Keratinocyte (primary cell): ENCODE results near the gene DYTN. TPM values are rescaled to one million over a fixed set of nuclear protein-coding genes. Genes with fewer than 3 reads are reported as not detected.

Source experiments
- DNase-seq: peaks from one replicate; pipeline ENCODE4 v3.0.0-alpha.2; 2011; ENCODE audit warnings: low read depth, missing footprints, low spot score
- FAIRE-seq: peaks from 2 replicates; lab custom pipeline; 2011; peaks lifted over from hg19 to GRCh38; lab: Jason Lieb, UNC
- H2AFZ ChIP-seq: 2 replicates; pipeline ENCODE4 v1.6.0; 2012; ENCODE audit warnings: low read length, control low read depth, inconsistent platforms; ENCODE audit not compliant: control insufficient read depth
- H3K27ac ChIP-seq: 2 replicates; pipeline ENCODE4 v1.5.1; 2011; ENCODE audit warnings: low read length; ENCODE audit not compliant: control insufficient read depth, insufficient read depth
- H3K27me3 ChIP-seq: 3 replicates; pipeline ENCODE4 v1.6.0; 2011; ENCODE audit warnings: low read length; ENCODE audit not compliant: control insufficient read depth, insufficient read depth; ENCODE audit errors: extremely low read depth
- H3K36me3 ChIP-seq, 2 experiments: 2 replicates in 1 of 2; 3 replicates in 1 of 2; pipeline ENCODE4 v1.5.1; 2011; ENCODE audit warnings: low read length in 2 of 2, mild to moderate bottlenecking in 1 of 2; ENCODE audit not compliant: control insufficient read depth in 2 of 2, insufficient read depth in 2 of 2; ENCODE audit errors: extremely low read depth in 1 of 2
- H3K4me1 ChIP-seq: 3 replicates; pipeline ENCODE4 v1.5.1; 2011; ENCODE audit warnings: low read length; ENCODE audit not compliant: control insufficient read depth, insufficient read depth; ENCODE audit errors: extremely low read depth
- H3K4me2 ChIP-seq: 3 replicates; pipeline ENCODE4 v1.6.0; 2011; ENCODE audit warnings: low read depth, low read length; ENCODE audit not compliant: control insufficient read depth, insufficient read depth; ENCODE audit errors: extremely low read depth
- H3K4me3 ChIP-seq, 3 experiments: fragments of 200-600 bp in 1 of 3; sonication (generic) in 1 of 3; 2 replicates in 2 of 3; 3 replicates in 1 of 3; pipeline ENCODE4 v1.5.1; 2011 to 2016; ENCODE audit warnings: low read length in 3 of 3, mild to moderate bottlenecking in 3 of 3, control low read depth in 2 of 3, inconsistent platforms in 1 of 3, low read depth in 1 of 3, mixed read lengths in 1 of 3, mixed run types in 1 of 3, moderate library complexity in 1 of 3; ENCODE audit not compliant: control insufficient read depth in 2 of 3, insufficient read depth in 2 of 3; ENCODE audit errors: extremely low read depth in 1 of 3
- H3K79me2 ChIP-seq: 2 replicates; pipeline ENCODE4 v1.6.0; 2012; ENCODE audit warnings: low read length; ENCODE audit not compliant: control insufficient read depth, insufficient read depth
- H3K9ac ChIP-seq: 3 replicates; pipeline ENCODE4 v1.6.0; 2011; ENCODE audit warnings: low read length; ENCODE audit not compliant: control insufficient read depth, insufficient read depth; ENCODE audit errors: extremely low read depth
- H3K9me1 ChIP-seq: 3 replicates; pipeline ENCODE4 v1.6.0; 2011; ENCODE audit warnings: low read length; ENCODE audit not compliant: control insufficient read depth, insufficient read depth; ENCODE audit errors: extremely low read depth
- H3K9me3 ChIP-seq: 2 replicates; pipeline ENCODE4 v1.5.1; 2012; ENCODE audit warnings: low read depth, low read length; ENCODE audit not compliant: control insufficient read depth
- H4K20me1 ChIP-seq: 3 replicates; pipeline ENCODE4 v1.6.0; 2011; ENCODE audit warnings: low read length; ENCODE audit not compliant: control insufficient read depth, insufficient read depth; ENCODE audit errors: extremely low read depth
- EZH2 ChIP-seq: IDR thresholded peaks from one replicate; pipeline ENCODE4 v1.6.1; 2012; ENCODE audit warnings: inconsistent platforms, mild to moderate bottlenecking, low read length, moderate library complexity
- dilution Hi-C: fragments of 300-500 bp; cut with MboI; formaldehyde crosslinking; loops from one replicate; pipeline ENCODE4 v1.7.0; 2020; ENCODE audit warnings: low sequenced_read_pairs; ENCODE audit not compliant: extremely low pct_ligation_motif_present
- polyA plus RNA-seq, 5 experiments: library from polyadenylated mRNA; depleted of rRNA in 3 of 5; stranded (reverse) in 3 of 5; stranded (forward) in 1 of 5; unstranded in 1 of 5; fragments of >200 nt; gene quantifications; 1 replicate in 1 of 5; 2 replicates in 3 of 5; 3 replicates in 1 of 5; pipeline versions ENCODE4 v1.2.1 to v1.2.3, GENCODE V29; 2011 to 2012; ENCODE audit warnings: missing spikeins in 2 of 5, low read depth in 1 of 5, low replicate concordance in 1 of 5
- TF ChIP-seq, protein P1 (sequence below), 3 experiments: IDR thresholded peaks in 1 of 3; conservative IDR thresholded peaks in 1 of 3; optimal IDR thresholded peaks in 1 of 3; 2 replicates in 2 of 3; 3 replicates in 1 of 3; pipeline versions ENCODE3 to v1.5.1; 2011; ENCODE audit warnings: low read length in 3 of 3, mild to moderate bottlenecking in 3 of 3, moderate library complexity in 2 of 3, control low read depth in 1 of 3, inconsistent platforms in 1 of 3; ENCODE audit not compliant: insufficient read depth in 2 of 3; ENCODE audit errors: extremely low read depth in 1 of 3

The DYTN gene
- polyA plus RNA-seq, 1 donor (not counting 4 experiments of a cell fraction or from before 2014, with no cell fraction given): not detected

DNA sequence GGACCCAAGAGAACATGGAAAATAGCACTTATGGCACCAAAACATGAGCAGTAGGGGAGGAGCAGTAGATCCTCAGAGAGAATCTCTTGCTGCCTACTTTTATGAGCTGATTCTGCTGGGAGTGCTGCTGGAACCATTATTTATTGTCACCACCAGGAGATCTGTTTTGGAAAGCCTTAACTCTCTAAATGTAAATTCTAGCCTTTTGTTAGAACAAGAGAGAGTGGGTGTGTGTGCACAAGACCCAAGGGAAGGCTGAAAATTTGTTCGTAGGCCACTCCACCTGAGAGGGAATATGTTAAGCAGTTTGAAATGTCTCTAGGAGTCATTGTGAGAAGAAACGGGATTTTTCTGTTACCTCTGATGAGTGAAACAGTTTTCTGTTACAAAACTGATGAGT, 92.1 kb downstream of the DYTN start:
- no peaks in the 10 kb centered on the region for H3K9me1 ChIP-seq
- H3K9me3 ChIP-seq: no peaks in the 10 kb centered on the region
- TF ChIP-seq EZH2: no peak
- TF ChIP-seq, protein P1, sequence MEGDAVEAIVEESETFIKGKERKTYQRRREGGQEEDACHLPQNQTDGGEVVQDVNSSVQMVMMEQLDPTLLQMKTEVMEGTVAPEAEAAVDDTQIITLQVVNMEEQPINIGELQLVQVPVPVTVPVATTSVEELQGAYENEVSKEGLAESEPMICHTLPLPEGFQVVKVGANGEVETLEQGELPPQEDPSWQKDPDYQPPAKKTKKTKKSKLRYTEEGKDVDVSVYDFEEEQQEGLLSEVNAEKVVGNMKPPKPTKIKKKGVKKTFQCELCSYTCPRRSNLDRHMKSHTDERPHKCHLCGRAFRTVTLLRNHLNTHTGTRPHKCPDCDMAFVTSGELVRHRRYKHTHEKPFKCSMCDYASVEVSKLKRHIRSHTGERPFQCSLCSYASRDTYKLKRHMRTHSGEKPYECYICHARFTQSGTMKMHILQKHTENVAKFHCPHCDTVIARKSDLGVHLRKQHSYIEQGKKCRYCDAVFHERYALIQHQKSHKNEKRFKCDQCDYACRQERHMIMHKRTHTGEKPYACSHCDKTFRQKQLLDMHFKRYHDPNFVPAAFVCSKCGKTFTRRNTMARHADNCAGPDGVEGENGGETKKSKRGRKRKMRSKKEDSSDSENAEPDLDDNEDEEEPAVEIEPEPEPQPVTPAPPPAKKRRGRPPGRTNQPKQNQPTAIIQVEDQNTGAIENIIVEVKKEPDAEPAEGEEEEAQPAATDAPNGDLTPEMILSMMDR (optimal IDR thresholded peaks at IDR 0.05 in 1 of 3, IDR thresholded peaks at IDR 0.05 in 1 of 3, conservative IDR thresholded peaks at IDR 0.05 in 1 of 3; ENCODE audit: extremely low read depth in 1 of 3, insufficient read depth in 2 of 3, low read length in 3 of 3): no peak
- H2AFZ ChIP-seq: no peak overlapping the region
- peaks cover 4% of the 10 kb centered on the region for H3K27me3 ChIP-seq
- FAIRE-seq (no peak), DNase-seq (no peak)
- H3K79me2 ChIP-seq: no peaks in the 10 kb centered on the region
- no peaks in the 10 kb centered on the region for H4K20me1 ChIP-seq
- dilution Hi-C loops: no loop called here
- H3K36me3 ChIP-seq: no peaks in the 10 kb centered on the region
- H3K4me3 ChIP-seq: no peak overlapping the region
- H3K4me2 ChIP-seq: no peak overlapping the region
- no peaks in the 10 kb centered on the region for H3K4me1 ChIP-seq
- H3K27ac ChIP-seq: no peak overlapping the region
- no peak overlapping the region for H3K9ac ChIP-seq

DNA sequence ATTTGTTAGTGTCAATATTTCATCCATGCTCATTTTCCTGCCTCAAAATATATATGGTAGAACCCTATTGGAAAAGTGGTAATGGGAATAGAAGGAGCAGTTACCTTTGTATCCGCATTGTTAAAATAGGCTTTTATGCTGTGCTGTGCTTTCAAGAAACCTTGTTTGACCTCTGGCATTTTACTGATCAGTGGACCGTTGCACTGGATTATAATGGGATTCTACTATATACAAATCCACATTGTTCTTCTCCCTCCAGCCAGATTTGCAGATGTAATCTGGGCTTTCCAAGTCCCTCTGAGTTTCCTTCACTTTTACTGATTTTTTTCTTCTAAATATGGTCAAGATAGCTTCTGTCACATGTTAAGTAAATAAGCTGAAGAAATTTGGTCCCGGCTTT, 99.2 kb downstream of the DYTN start:
- Histone ChIP-seq H3K9ac (no peak overlapping the region), H2AFZ (no peak overlapping the region), H3K4me1 (peaks cover 3% of the 10 kb centered on the region), H3K9me3 (no peaks in the 10 kb centered on the region), H3K36me3 (no peaks in the 10 kb centered on the region), H3K27me3 (no peaks in the 10 kb centered on the region), H4K20me1 (no peaks in the 10 kb centered on the region), H3K4me3 (no peak overlapping the region), H3K79me2 (no peaks in the 10 kb centered on the region), H3K27ac (no peak overlapping the region), H3K9me1 (no peaks in the 10 kb centered on the region), H3K4me2 (no peak overlapping the region)
- dilution Hi-C loops: no loop called here
- FAIRE-seq (no peak), DNase-seq (no peak)
- TF ChIP-seq EZH2: no peak
- TF ChIP-seq, protein P1 (optimal IDR thresholded peaks at IDR 0.05 in 1 of 3, IDR thresholded peaks at IDR 0.05 in 1 of 3, conservative IDR thresholded peaks at IDR 0.05 in 1 of 3; ENCODE audit: extremely low read depth in 1 of 3, insufficient read depth in 2 of 3, low read length in 3 of 3): no peak
